ENCODE results near the gene TJP2.

DNA sequence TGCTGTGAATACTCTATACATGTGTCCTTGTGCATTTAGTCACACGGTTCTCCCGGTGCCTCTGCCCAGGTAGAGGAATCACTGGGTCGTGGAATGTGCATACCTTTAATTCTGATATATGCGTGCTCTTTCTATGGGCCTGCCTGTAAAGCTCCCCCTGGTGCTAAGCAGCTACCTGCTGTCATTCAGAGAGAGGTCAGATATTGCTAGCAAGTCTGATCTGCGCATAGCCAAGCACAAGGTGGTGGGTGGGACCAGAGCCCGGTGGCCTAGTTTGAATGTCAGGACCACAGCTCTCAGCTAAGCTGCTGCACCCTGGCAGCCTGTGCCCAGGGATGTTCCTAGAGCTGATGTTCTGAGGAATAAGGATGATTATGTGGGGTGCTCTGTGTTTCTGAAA lies 33.4 kb downstream of the TJP2 start:
- TF ChIP-seq, protein P1, sequence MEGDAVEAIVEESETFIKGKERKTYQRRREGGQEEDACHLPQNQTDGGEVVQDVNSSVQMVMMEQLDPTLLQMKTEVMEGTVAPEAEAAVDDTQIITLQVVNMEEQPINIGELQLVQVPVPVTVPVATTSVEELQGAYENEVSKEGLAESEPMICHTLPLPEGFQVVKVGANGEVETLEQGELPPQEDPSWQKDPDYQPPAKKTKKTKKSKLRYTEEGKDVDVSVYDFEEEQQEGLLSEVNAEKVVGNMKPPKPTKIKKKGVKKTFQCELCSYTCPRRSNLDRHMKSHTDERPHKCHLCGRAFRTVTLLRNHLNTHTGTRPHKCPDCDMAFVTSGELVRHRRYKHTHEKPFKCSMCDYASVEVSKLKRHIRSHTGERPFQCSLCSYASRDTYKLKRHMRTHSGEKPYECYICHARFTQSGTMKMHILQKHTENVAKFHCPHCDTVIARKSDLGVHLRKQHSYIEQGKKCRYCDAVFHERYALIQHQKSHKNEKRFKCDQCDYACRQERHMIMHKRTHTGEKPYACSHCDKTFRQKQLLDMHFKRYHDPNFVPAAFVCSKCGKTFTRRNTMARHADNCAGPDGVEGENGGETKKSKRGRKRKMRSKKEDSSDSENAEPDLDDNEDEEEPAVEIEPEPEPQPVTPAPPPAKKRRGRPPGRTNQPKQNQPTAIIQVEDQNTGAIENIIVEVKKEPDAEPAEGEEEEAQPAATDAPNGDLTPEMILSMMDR (conservative IDR thresholded peaks at IDR 0.05): no peak
- TF ChIP-seq ZFX (IDR thresholded peaks at IDR 0.05): no peak
